Kidney epithelial cell (primary cell): ENCODE data around the gene GPC3. TPM values are rescaled to one million over a fixed set of nuclear protein-coding genes. Genes with fewer than 3 reads are reported as not detected.
A peak's percentile ranks its signal among the peaks of the same experiment; 100 is the strongest.

Experiments used
- DNase-seq: peaks from one replicate; pipeline ENCODE4 v3.0.0-alpha.2; 2010; ENCODE audit warnings: low read depth
- H3K27me3 ChIP-seq: 2 replicates; pipeline ENCODE4 v1.6.0; 2011; ENCODE audit warnings: low read length; ENCODE audit not compliant: control insufficient read depth, insufficient read depth
- H3K36me3 ChIP-seq: 2 replicates; pipeline ENCODE4 v1.5.1; 2011; ENCODE audit warnings: low read length; ENCODE audit not compliant: control insufficient read depth, insufficient read depth
- H3K4me3 ChIP-seq: 2 replicates; pipeline ENCODE4 v1.5.1; 2011; ENCODE audit warnings: low read depth, mild to moderate bottlenecking, control low read depth, low read length
- total RNA-seq: library from RNA; depleted of rRNA; stranded (reverse); fragments of >200 nt; gene quantifications from 2 replicates; pipeline ENCODE4 v1.2.3, GENCODE V29; 2015
- TF ChIP-seq, protein P1 (sequence below): IDR thresholded peaks from 2 replicates; pipeline ENCODE4 v1.5.1; 2011; ENCODE audit warnings: mild to moderate bottlenecking, moderate library complexity, low read length, control low read depth, inconsistent platforms; ENCODE audit not compliant: insufficient read depth, poor library complexity, severe bottlenecking

GPC3 gene
- total RNA-seq, 1 donor from 2014 or later = 14.5 TPM

DNA sequence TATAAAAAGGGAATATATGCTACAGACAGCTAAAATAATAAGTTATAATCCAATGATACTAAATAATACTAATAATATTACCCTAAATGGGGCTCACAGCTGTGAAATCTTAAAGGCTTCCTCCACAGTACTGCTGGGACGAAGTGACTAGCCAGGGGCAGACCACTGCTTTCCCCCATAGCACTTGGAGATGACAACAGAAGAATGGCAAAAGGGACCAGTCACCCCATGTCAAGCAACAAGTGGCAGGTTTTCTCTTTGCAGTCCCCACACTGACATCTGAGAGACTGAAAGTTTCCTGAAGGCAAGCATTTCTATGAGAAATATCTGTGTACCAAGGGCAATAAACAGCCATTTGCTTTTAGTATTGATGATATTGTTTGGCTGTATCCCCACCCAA lies 396.6 kb downstream of the GPC3 start:
- TF ChIP-seq, protein P1, sequence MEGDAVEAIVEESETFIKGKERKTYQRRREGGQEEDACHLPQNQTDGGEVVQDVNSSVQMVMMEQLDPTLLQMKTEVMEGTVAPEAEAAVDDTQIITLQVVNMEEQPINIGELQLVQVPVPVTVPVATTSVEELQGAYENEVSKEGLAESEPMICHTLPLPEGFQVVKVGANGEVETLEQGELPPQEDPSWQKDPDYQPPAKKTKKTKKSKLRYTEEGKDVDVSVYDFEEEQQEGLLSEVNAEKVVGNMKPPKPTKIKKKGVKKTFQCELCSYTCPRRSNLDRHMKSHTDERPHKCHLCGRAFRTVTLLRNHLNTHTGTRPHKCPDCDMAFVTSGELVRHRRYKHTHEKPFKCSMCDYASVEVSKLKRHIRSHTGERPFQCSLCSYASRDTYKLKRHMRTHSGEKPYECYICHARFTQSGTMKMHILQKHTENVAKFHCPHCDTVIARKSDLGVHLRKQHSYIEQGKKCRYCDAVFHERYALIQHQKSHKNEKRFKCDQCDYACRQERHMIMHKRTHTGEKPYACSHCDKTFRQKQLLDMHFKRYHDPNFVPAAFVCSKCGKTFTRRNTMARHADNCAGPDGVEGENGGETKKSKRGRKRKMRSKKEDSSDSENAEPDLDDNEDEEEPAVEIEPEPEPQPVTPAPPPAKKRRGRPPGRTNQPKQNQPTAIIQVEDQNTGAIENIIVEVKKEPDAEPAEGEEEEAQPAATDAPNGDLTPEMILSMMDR = no peak
- Histone ChIP-seq H3K4me3 (no peak overlapping the region), H3K36me3 (no peaks in the 10 kb centered on the region), H3K27me3 (no peaks in the 10 kb centered on the region)
- no peak for DNase-seq

- TF ChIP-seq, protein P1 = no peak
- Histone ChIP-seq H3K4me3 (no peak overlapping the region), H3K36me3 (no peaks in the 10 kb centered on the region), H3K27me3 (no peaks in the 10 kb centered on the region)
- no peak for DNase-seq
Measured at GRCh38 chrX:133587818-133588217, 397.6 kb downstream of the GPC3 start.

DNA sequence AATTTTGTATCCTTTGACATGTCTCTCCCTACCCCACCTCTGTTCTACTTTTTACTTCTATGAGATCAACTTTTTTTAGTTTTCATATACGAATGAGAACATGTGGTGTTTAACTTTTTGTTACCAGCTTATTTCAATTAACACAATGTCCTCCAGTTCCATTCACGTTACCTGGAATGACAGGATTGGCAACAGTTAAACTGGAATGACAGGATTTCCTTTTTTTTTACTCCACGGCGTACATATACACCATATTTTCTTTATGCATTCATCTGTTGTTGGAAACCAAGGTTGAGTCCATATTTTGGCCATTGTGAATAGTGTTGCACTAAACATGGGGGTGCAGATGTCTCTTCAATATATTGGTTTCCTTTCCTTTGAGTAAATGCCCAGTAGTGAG lies 398.3 kb downstream of the GPC3 start:
- no peaks in the 10 kb centered on the region for H3K27me3 ChIP-seq
- TF ChIP-seq, protein P1 = no peak

GRCh38 chrX:133586443-133586842 lies 399.0 kb downstream of the GPC3 start:
- Histone ChIP-seq H3K4me3 (no peak overlapping the region), H3K36me3 (no peaks in the 10 kb centered on the region), H3K27me3 (no peaks in the 10 kb centered on the region)
- DNase-seq = peak; percentile 42
- TF ChIP-seq, protein P1 = no peak

More for the DNA sequence above, 398.3 kb downstream of the GPC3 start:
- Histone ChIP-seq H3K36me3 (no peaks in the 10 kb centered on the region), H3K4me3 (no peak overlapping the region)
- DNase-seq = no peak

- no peak overlapping the region for H3K4me3 ChIP-seq
Measured at GRCh38 chrX:133583825-133584224, 401.6 kb downstream of the GPC3 start.

DNA sequence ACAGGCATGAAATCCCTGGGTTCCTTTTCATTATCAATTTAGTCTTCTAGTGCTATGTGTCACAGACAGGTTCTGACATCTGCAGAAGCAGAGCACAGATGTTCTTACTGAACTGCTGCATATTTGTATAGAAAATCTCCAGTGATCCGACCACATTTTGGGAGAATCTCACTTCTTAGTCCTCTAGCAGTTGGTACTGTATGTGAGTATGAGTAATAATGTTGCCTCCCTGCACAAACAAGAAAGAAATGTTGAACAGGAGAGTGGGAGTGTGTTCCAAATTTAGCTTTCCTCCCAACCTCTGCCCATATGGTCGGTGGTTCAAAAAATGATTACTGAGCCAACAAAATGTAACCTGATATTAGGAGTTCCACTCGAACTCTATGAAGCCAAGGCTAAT lies 404.8 kb downstream of the GPC3 start:
- TF ChIP-seq, protein P1 = no peak
- no peak for DNase-seq
- no peaks in the 10 kb centered on the region for H3K36me3 ChIP-seq
- H3K27me3 ChIP-seq = no peaks in the 10 kb centered on the region
- no peak overlapping the region for H3K4me3 ChIP-seq

More at GRCh38 chrX:133583825-133584224, 401.6 kb downstream of the GPC3 start:
- no peaks in the 10 kb centered on the region for H3K27me3 ChIP-seq
- H3K36me3 ChIP-seq = no peaks in the 10 kb centered on the region
- TF ChIP-seq, protein P1 = no peak
- no peak for DNase-seq
